HepG2 (cell line): ENCODE results near the gene CBX6. TPM values are rescaled to one million over a fixed set of nuclear protein-coding genes. Genes with fewer than 3 reads are reported as not detected.

ENCODE experiments used
- ATAC-seq: fragments of 200-7000 bp; cut with Tn5 transposase; 3 replicates; pipeline ENCODE4 v1.9.1; 2020; ENCODE audit warnings: mild to moderate bottlenecking, moderate library complexity
- BruUV-seq: library from RNA; stranded (reverse); fragments of 400-500 nt; replicated peaks from 2 replicates; lab custom pipeline; 2021; lab: Mats Ljungman, UMichigan
- CTCF ChIA-PET: fragments of 300-600 bp; formaldehyde crosslinking; extraction: SDS; loops from one replicate; lab custom pipeline; 2021; ENCODE audit warnings: low total read pairs, inconsistent platforms, low intra/inter-chr PET ratio; lab: Yijun Ruan, JAX
- POLR2A ChIA-PET: fragments of 350-600 bp; sonication (Branson Sonifier 250); formaldehyde crosslinking; loops from one replicate; lab custom pipeline; 2020; ENCODE audit warnings: antibody characterized with exemption, inconsistent platforms; lab: Yijun Ruan, JAX
- DNase-seq: peaks from one replicate; pipeline ENCODE4 v3.0.0-alpha.2; 2015; ENCODE audit warnings: low spot score
- FAIRE-seq: peaks from 3 replicates; lab custom pipeline; 2011; peaks lifted over from hg19 to GRCh38; lab: Jason Lieb, UNC
- H2AFZ ChIP-seq: one replicate; pipeline ENCODE4 v1.6.1; 2011; ENCODE audit warnings: low read length, inconsistent platforms
- H3K27ac ChIP-seq: fragments of 300-600 bp; 3 replicates; pipeline ENCODE4 v1.8.0; 2011; ENCODE audit warnings: mixed run types, mild to moderate bottlenecking, mixed read lengths, low read length, inconsistent platforms; ENCODE audit not compliant: insufficient read depth; ENCODE audit errors: extremely low read length
- H3K27me3 ChIP-seq, 2 experiments: fragments of 200-600 bp in 1 of 2; 2 replicates in 1 of 2; 3 replicates in 1 of 2; pipeline versions ENCODE4 v1.6.0 to v1.8.0; 2011; ENCODE audit warnings: low read length in 2 of 2, mild to moderate bottlenecking in 2 of 2, moderate library complexity in 2 of 2, inconsistent platforms in 1 of 2; ENCODE audit not compliant: insufficient read depth in 2 of 2, control insufficient read depth in 1 of 2
- H3K36me3 ChIP-seq, 2 experiments: fragments of 200-600 bp in 1 of 2; replicated peaks in 1 of 2; 2 replicates in 1 of 2; 3 replicates in 1 of 2; pipeline versions ENCODE4 v1.5.1 to v1.8.0; 2011; ENCODE audit warnings: low read length in 2 of 2, inconsistent platforms in 1 of 2; ENCODE audit not compliant: insufficient read depth in 2 of 2, control insufficient read depth in 1 of 2
- H3K4me1 ChIP-seq: 2 replicates; pipeline ENCODE4 v1.5.1; 2012; ENCODE audit warnings: low read length, inconsistent platforms; ENCODE audit not compliant: insufficient read depth
- H3K4me2 ChIP-seq: 2 replicates; pipeline ENCODE4 v1.6.0; 2011; ENCODE audit warnings: low read depth, low read length, inconsistent platforms
- H3K4me3 ChIP-seq, 3 experiments: fragments of 200-600 bp in 1 of 3; sonication (generic), shearing (Covaris generic) in 1 of 3; replicated peaks in 1 of 3; 2 replicates each; pipeline ENCODE4 v1.5.1; 2011 to 2016; ENCODE audit warnings: low read length in 3 of 3, inconsistent platforms in 2 of 3, low read depth in 2 of 3, mild to moderate bottlenecking in 2 of 3, control low read depth in 1 of 3, mixed read lengths in 1 of 3; ENCODE audit not compliant: insufficient read depth in 1 of 3
- H3K79me2 ChIP-seq: one replicate; pipeline ENCODE4 v1.6.1; 2011; ENCODE audit warnings: low read length, inconsistent platforms; ENCODE audit not compliant: insufficient read depth
- H3K9ac ChIP-seq: 2 replicates; pipeline ENCODE4 v1.6.0; 2011; ENCODE audit warnings: mild to moderate bottlenecking, low read depth, low read length, inconsistent platforms; ENCODE audit not compliant: insufficient read depth
- H3K9me3 ChIP-seq: 2 replicates; pipeline ENCODE4 v1.5.1; 2012; ENCODE audit warnings: mild to moderate bottlenecking, low read length
- H4K20me1 ChIP-seq: 2 replicates; pipeline ENCODE4 v1.6.0; 2011; ENCODE audit warnings: inconsistent platforms, mild to moderate bottlenecking, low read length, moderate library complexity; ENCODE audit not compliant: insufficient read depth
- ATF7 ChIP-seq, 2 experiments: fragments of 450-650 bp in 1 of 2; sonication (generic) in 1 of 2; formaldehyde crosslinking in 1 of 2; IDR thresholded peaks; 2 replicates each; pipeline versions ENCODE4 v1.4.0 to v1.6.1; 2016 to 2020; ENCODE audit warnings: antibody characterized with exemption in 1 of 2, mild to moderate bottlenecking in 1 of 2, missing genetic modification reagents in 1 of 2
- CCDC6 ChIP-seq: sonication (generic); formaldehyde crosslinking; IDR thresholded peaks from 2 replicates; pipeline ENCODE4 v1.8.1; 2022; ENCODE audit warnings: mild to moderate bottlenecking, missing genetic modification reagents, moderate library complexity
- FOXA1 ChIP-seq, 2 experiments: fragments of 450-650 bp in 1 of 2; sonication (generic) in 1 of 2; formaldehyde crosslinking in 1 of 2; IDR thresholded peaks; 2 replicates each; pipeline versions ENCODE4 v1.4.0 to v1.6.1; 2016 to 2020; ENCODE audit warnings: missing genetic modification reagents in 1 of 2
- FOXO1 ChIP-seq: sonication (generic); formaldehyde crosslinking; IDR thresholded peaks from 2 replicates; pipeline ENCODE4 v1.4.0; 2020; ENCODE audit warnings: missing genetic modification reagents
- KDM5A ChIP-seq: fragments of 200-600 bp; sonication (generic); IDR thresholded peaks from 2 replicates; pipeline ENCODE4 v1.7.0; 2018; ENCODE audit warnings: antibody characterized with exemption, mild to moderate bottlenecking, low read length, borderline replicate concordance
- KIAA2018 ChIP-seq: sonication (generic); formaldehyde crosslinking; IDR thresholded peaks from 2 replicates; pipeline ENCODE4 v1.5.0; 2020; ENCODE audit warnings: mild to moderate bottlenecking, missing genetic modification reagents, borderline replicate concordance
- KLF11 ChIP-seq: IDR thresholded peaks from 2 replicates; pipeline ENCODE4 v1.6.1; 2016; ENCODE audit warnings: missing compliant biosample characterization
- KLF16 ChIP-seq, 2 experiments: sonication (generic) in 1 of 2; formaldehyde crosslinking in 1 of 2; IDR thresholded peaks; 2 replicates each; pipeline versions ENCODE4 v1.6.1 to v1.8.0; 2016 to 2023; ENCODE audit warnings: missing genetic modification reagents in 2 of 2, missing compliant biosample characterization in 1 of 2
- SAP130 ChIP-seq: IDR thresholded peaks from 2 replicates; pipeline ENCODE4 v1.6.1; 2016; ENCODE audit warnings: low read depth
- SETDB1 ChIP-seq: sonication (generic); formaldehyde crosslinking; IDR thresholded peaks from 2 replicates; pipeline ENCODE4 v1.5.1; 2020; ENCODE audit warnings: missing genetic modification reagents, mild to moderate bottlenecking, borderline replicate concordance
- TBX3 ChIP-seq: fragments of 450-650 bp; IDR thresholded peaks from 2 replicates; pipeline ENCODE4 v1.6.1; 2017; ENCODE audit warnings: antibody characterized with exemption, mild to moderate bottlenecking, inconsistent platforms, borderline replicate concordance
- ZKSCAN8 ChIP-seq: IDR thresholded peaks from 2 replicates; pipeline ENCODE4 v1.6.1; 2016; ENCODE audit warnings: borderline replicate concordance, missing genetic modification reagents, missing compliant biosample characterization
- ZNF234 ChIP-seq: sonication (generic); formaldehyde crosslinking; conservative IDR thresholded peaks from 2 replicates; pipeline ENCODE4 v1.5.1; 2020; ENCODE audit warnings: mild to moderate bottlenecking, missing genetic modification reagents
- ZNF251 ChIP-seq: sonication (generic); formaldehyde crosslinking; IDR thresholded peaks from 2 replicates; pipeline ENCODE4 v1.9.0; 2021; ENCODE audit warnings: mild to moderate bottlenecking, missing genetic modification reagents
- ZNF263 ChIP-seq: sonication (generic); formaldehyde crosslinking; IDR thresholded peaks from 2 replicates; pipeline ENCODE4 v1.4.0; 2020; ENCODE audit warnings: missing genetic modification reagents
- ZNF619 ChIP-seq: sonication (generic); formaldehyde crosslinking; IDR thresholded peaks from 2 replicates; pipeline ENCODE4 v1.4.0; 2020; ENCODE audit warnings: mild to moderate bottlenecking, missing genetic modification reagents
- ZSCAN12 ChIP-seq: sonication (generic); formaldehyde crosslinking; IDR thresholded peaks from 2 replicates; pipeline ENCODE4 v1.9.0; 2021; ENCODE audit warnings: mild to moderate bottlenecking, missing genetic modification reagents
- WGBS: methylation state at CpG from one replicate; pipeline ENCODE4 v1.1.6; 2017; ENCODE audit warnings: low lambda C conversion rate; 5-methylcytosine and 5-hydroxymethylcytosine counted together
- in situ Hi-C: cut with HindIII; loops from 2 replicates; pipeline ENCODE4 v1.10.0; 2017; ENCODE audit warnings: low pct_unique_long_range_greater_than_20kb; ENCODE audit not compliant: extremely low pct_ligation_motif_present
- intact Hi-C: fragments of 100-400 bp; cut with micrococcal nuclease; formaldehyde crosslinking; loops from one replicate; pipeline ENCODE4 v1.10.0; 2022; ENCODE audit not compliant: unreplicated experiment
- polyA plus RNA-seq, 8 experiments: library from polyadenylated mRNA; depleted of rRNA in 3 of 8; stranded (reverse) in 7 of 8; unstranded in 1 of 8; fragments of >200 nt; fragmentation: Illumina TruSeq in 4 of 8; extraction: Trizol in 4 of 8; gene quantifications; 2 replicates each; pipeline versions ENCODE4 v1.2.1 to v1.2.3, GENCODE V29; 2011 to 2016; ENCODE audit warnings: low read depth in 4 of 8, missing spikeins in 1 of 8, mixed read lengths in 1 of 8; ENCODE audit not compliant: insufficient read depth in 1 of 8
- total RNA-seq, 5 experiments: library from RNA; depleted of rRNA; stranded (reverse); fragments of >200 nt; fragmentation: Illumina TruSeq; extraction: Trizol; gene quantifications; 2 replicates each; pipeline ENCODE4 v1.2.3, GENCODE V29; 2016; ENCODE audit warnings: low read depth in 1 of 5

The CBX6 gene
- total and polyA plus RNA-seq, 2 of the 13 experiments (the other 11 are each of a cell fraction or from before 2014, with no cell fraction given): 1.7 to 6.5 TPM

- in situ Hi-C loops: loop anchor here (5.0 to 10.0 kb wide), 2 partner anchors 132 to 254 kb away; no protein-coding TSS in a partner anchor
- TF ChIP-seq ATF7 (IDR thresholded peaks at IDR 0.05) (no peak), ATF7 (CRISPR knock-in tag; IDR thresholded peaks at IDR 0.05) (no peak), ZSCAN12 (CRISPR knock-in tag) (no peak), ZNF619 (CRISPR knock-in tag) (no peak), CCDC6 (CRISPR knock-in tag) (no peak), KLF16 (CRISPR knock-in tag; IDR thresholded peaks at IDR 0.05) (peak in 1 of 2 experiments; percentile 39; a peak in 1 of 4 replicates), ZNF234 (CRISPR knock-in tag) (no peak), SAP130 (CRISPR knock-in tag) (peak; percentile 46; the same call in 1 of the 2 replicates), SETDB1 (CRISPR knock-in tag) (no peak), FOXO1 (0 out of 2 replicates have a peak, but pooled peaks have one; percentile 29), KIAA2018 (no peak), KDM5A (no peak), FOXA1 (IDR thresholded peaks at IDR 0.05) (no peak), FOXA1 (CRISPR knock-in tag; IDR thresholded peaks at IDR 0.05) (no peak), ZKSCAN8 (CRISPR knock-in tag) (peak; percentile 38; the same call in 1 of the 2 replicates), ZNF263 (CRISPR knock-in tag) (peak; percentile 59), KLF11 (CRISPR knock-in tag) (no peak), TBX3 (no peak), ZNF251 (CRISPR knock-in tag) (no peak)
These were observed 1.7 kb downstream of the CBX6 start for GRCh38 chr22:38870312-38870741.

More at GRCh38 chr22:38870312-38870741, 1.7 kb downstream of the CBX6 start:
- Histone ChIP-seq H3K27ac (no peak overlapping the region), H3K4me3 (peak overlapping the region in 1 of 3 experiments; percentile 68; a peak in 1 of 6 replicates), H3K36me3 (no peaks in the 10 kb centered on the region; a peak in 1 of 5 replicates), H3K9ac (no peak overlapping the region), H4K20me1 (peaks cover 3% of the 10 kb centered on the region; the same call in 1 of the 2 replicates), H2AFZ (no peak overlapping the region), H3K4me1 (peaks cover 20% of the 10 kb centered on the region), H3K4me2 (peak overlapping the region; percentile 99), H3K27me3 (peaks cover 2 to 27% of the 10 kb centered on the region in 2 experiments; a peak in 4 of 5 replicates), H3K79me2 (no peaks in the 10 kb centered on the region), H3K9me3 (no peaks in the 10 kb centered on the region)
- ATAC-seq (peak; percentile 69), DNase-seq (peak; percentile 78), FAIRE-seq (peak; percentile 89)
- CTCF ChIA-PET: interaction anchor here (1.0 to 2.2 kb wide), 7 partner anchors 103 to 252 kb away, joined by 3 to 23 read pairs (median 6); partner anchors contain the start of gene APOBEC3B
- intact Hi-C loops: loop anchor here (2.0 kb wide), 1 partner anchor 54 kb away; no protein-coding TSS in a partner anchor
- BruUV-seq: no TSS peak
- POLR2A ChIA-PET: interaction anchor here (1.0 to 1.1 kb wide), 2 partner anchors 54 to 150 kb away, joined by 3 to 5 read pairs; partner anchors contain the start of gene APOBEC3D
- WGBS: 32% methylated on average over 12 of the region's 12 CpGs
